Measurements from ENCODE around the gene PTS. TPM values are rescaled to one million over a fixed set of nuclear protein-coding genes. Genes with fewer than 3 reads are reported as not detected.

PTS gene
- total and polyA plus RNA-seq, 4 donors = 11.3 to 106 (median 49.5) TPM

- Histone ChIP-seq H3K4me1 (ENCODE audit: control insufficient read depth in 4 of 4, insufficient read depth in 4 of 4, low read length in 3 of 4) (peaks cover 16 to 66% (median 44%) of the 10 kb centered on the region in 4 donors), H3K9me3 (ENCODE audit: control insufficient read depth in 4 of 4, low read length in 3 of 4) (no peaks in the 10 kb centered on the region), H3K27me3 (ENCODE audit: control insufficient read depth in 4 of 4, insufficient read depth in 4 of 4, low read length in 3 of 4) (no peaks in the 10 kb centered on the region), H3K27ac (ENCODE audit: low read depth in 1 of 2, low read length in 2 of 2) (peak overlapping the region; percentile 85 to 88), H3K4me3 (ENCODE audit: low read depth in 1 of 3, low read length in 3 of 3) (no peak overlapping the region), H3K9ac (ENCODE audit: low read depth in 1 of 2, low read length in 2 of 2) (no peak overlapping the region), H3K36me3 (ENCODE audit: control insufficient read depth in 4 of 4, insufficient read depth in 3 of 4, low read depth in 1 of 4, low read length in 3 of 4) (peaks cover 0 to 10% (median 4%) of the 10 kb centered on the region in 4 donors)
- DNase-seq (ENCODE audit: low spot score) = no peak
- peak; percentile 12 for TF ChIP-seq SP1 (IDR thresholded peaks at IDR 0.05)
- peak; percentile 15 for TF ChIP-seq FOXA2 (IDR thresholded peaks at IDR 0.05)
- no peak for TF ChIP-seq RAD21 (IDR thresholded peaks at IDR 0.05)
- peak in 1 of 2 donors; percentile 33 for TF ChIP-seq RXRA (IDR thresholded peaks at IDR 0.05)
- TF ChIP-seq GABPA (IDR thresholded peaks at IDR 0.05 in 1 of 2, conservative IDR thresholded peaks at IDR 0.05 in 1 of 2) = no peak
- TF ChIP-seq JUND (IDR thresholded peaks at IDR 0.05) = peak in 1 of 2 donors; percentile 17
- WGBS = 30% methylated on average over 3 of the region's 3 CpGs
Measured at GRCh38 chr11:112221274-112221835, 4.9 kb upstream of the PTS start.

GRCh38 chr11:112222303-112222702, 3.9 kb upstream of the PTS start:
- H3K27ac ChIP-seq (ENCODE audit: low read depth in 1 of 2, low read length in 2 of 2) = peak overlapping the region; percentile 85 to 88
- TF ChIP-seq SP1 (IDR thresholded peaks at IDR 0.05) (no peak), JUND (IDR thresholded peaks at IDR 0.05) (no peak), ATF3 (IDR thresholded peaks at IDR 0.05) (no peak), YY1 (IDR thresholded peaks at IDR 0.05) (no peak)
- H3K4me3 ChIP-seq (ENCODE audit: low read depth in 1 of 3, low read length in 3 of 3) = no peak overlapping the region
- peaks cover 0 to 10% (median 4%) of the 10 kb centered on the region in 4 donors for H3K36me3 ChIP-seq (ENCODE audit: control insufficient read depth in 4 of 4, insufficient read depth in 3 of 4, low read depth in 1 of 4, low read length in 3 of 4)
- WGBS = 76% methylated on average over 4 of the region's 4 CpGs
- H3K9ac ChIP-seq (ENCODE audit: low read depth in 1 of 2, low read length in 2 of 2) = peak overlapping the region in 1 of 2 donors; percentile 23
- H3K9me3 ChIP-seq (ENCODE audit: control insufficient read depth in 4 of 4, low read length in 3 of 4) = no peaks in the 10 kb centered on the region
- DNase-seq (ENCODE audit: low spot score) = no peak
- no peaks in the 10 kb centered on the region for H3K27me3 ChIP-seq (ENCODE audit: control insufficient read depth in 4 of 4, insufficient read depth in 4 of 4, low read length in 3 of 4)
- peaks cover 18 to 62% (median 40%) of the 10 kb centered on the region in 4 donors for H3K4me1 ChIP-seq (ENCODE audit: control insufficient read depth in 4 of 4, insufficient read depth in 4 of 4, low read length in 3 of 4)

- no peak overlapping the region for H3K9ac ChIP-seq (ENCODE audit: low read depth in 1 of 2, low read length in 2 of 2)
- no peaks in the 10 kb centered on the region for H3K27me3 ChIP-seq (ENCODE audit: control insufficient read depth in 4 of 4, insufficient read depth in 4 of 4, low read length in 3 of 4)
- no peak for DNase-seq (ENCODE audit: low spot score)
- H3K4me1 ChIP-seq (ENCODE audit: control insufficient read depth in 4 of 4, insufficient read depth in 4 of 4, low read length in 3 of 4) = peaks cover 20 to 61% (median 39%) of the 10 kb centered on the region in 4 donors
- H3K27ac ChIP-seq (ENCODE audit: low read depth in 1 of 2, low read length in 2 of 2) = peak overlapping the region; percentile 85 to 88
- H3K4me3 ChIP-seq (ENCODE audit: low read depth in 1 of 3, low read length in 3 of 3) = no peak overlapping the region
- 31% methylated on average over 1 of the region's 1 CpG for WGBS
- peak in 1 of 2 donors; percentile 19 for TF ChIP-seq JUND (IDR thresholded peaks at IDR 0.05)
- TF ChIP-seq HNF4G (IDR thresholded peaks at IDR 0.05) = no peak
- TF ChIP-seq ZBTB33 (IDR thresholded peaks at IDR 0.05) = peak; percentile 19
- TF ChIP-seq HNF4A (conservative IDR thresholded peaks at IDR 0.05) = peak; percentile 22 to 50
- TF ChIP-seq YY1 (IDR thresholded peaks at IDR 0.05) = peak; percentile 17
- H3K36me3 ChIP-seq (ENCODE audit: control insufficient read depth in 4 of 4, insufficient read depth in 3 of 4, low read depth in 1 of 4, low read length in 3 of 4) = peaks cover 0 to 6% (median 2%) of the 10 kb centered on the region in 4 donors
- no peaks in the 10 kb centered on the region for H3K9me3 ChIP-seq (ENCODE audit: control insufficient read depth in 4 of 4, low read length in 3 of 4)
Measured at GRCh38 chr11:112223121-112223520, 3.1 kb upstream of the PTS start.

All from liver (tissue), 9 donors.